ENCODE results near the gene GNB5.

DNA sequence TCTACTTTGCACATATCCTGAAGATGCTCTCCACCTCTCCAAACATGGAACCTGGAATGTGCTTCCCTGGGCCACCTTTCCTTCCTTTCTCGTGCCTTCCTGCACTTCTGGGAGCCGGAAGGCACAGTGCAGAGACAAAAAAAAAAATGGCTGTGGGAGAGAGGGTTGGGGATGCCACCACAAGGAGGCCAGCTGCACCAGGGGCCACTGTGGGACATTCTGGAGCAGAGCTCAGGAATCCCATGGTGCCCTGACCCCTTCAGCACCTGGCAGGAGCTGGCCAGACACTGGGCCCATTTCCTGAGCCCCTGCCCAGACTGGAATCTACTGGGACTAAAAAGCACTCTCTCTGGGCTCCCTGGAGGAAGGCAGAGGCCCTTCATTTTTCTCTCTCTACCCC, 70.7 kb downstream of the GNB5 start:
- TF ChIP-seq GATA2 (IDR thresholded peaks at IDR 0.05; ENCODE audit: low read depth, low read length) (no peak), GATA3 (IDR thresholded peaks at IDR 0.05; ENCODE audit: low read depth, low read length) (no peak)

Measured in SH-SY5Y (cell line).